ENCODE data around the gene TM7SF2. TPM values are rescaled to one million over a fixed set of nuclear protein-coding genes. Genes with fewer than 3 reads are reported as not detected.

Gene TM7SF2
- total and polyA plus RNA-seq, 2 of the 13 experiments (the other 11 are each of a cell fraction or from before 2014, with no cell fraction given), result 56.0 to 66.9 TPM

DNA sequence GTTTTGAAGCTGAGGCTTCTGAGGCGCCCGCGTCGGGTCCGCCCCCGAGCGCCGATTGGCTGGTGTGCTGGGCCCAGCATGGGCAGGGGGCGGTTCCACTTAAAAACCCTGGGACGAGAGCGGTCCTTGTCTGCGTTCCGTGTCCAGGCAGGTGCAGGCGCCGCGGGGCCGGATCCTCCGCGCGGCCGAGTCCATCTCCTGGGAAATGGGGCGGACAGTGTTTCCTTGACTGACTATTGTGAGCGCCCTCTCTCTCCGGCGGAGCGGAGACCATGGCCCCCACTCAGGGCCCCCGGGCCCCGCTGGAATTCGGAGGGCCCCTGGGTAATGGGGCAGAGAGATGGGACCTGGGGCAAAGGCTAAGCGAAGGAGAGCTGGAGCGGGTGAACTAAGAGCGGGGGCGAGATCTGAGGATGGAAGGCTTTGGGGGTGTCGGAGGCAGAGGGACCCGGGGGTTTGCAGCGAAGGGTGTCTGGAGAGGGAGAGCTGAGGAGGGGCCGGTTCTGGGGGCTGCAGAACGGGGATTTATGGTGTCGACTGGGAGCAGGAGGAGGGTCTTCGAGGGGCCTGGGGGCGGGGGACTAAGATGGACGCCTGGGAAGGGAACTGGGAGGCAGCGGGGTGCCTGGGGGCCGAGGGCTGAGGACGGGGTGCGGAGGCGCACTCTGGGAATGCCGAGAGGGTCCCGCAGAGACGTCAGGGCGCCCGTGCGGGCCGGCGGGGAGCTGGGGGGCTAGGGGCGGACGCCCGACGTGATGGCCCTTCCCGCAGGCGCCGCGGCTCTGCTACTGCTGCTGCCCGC, at the start of gene TM7SF2 (continued):
- TF ChIP-seq SRSF9 (IDR thresholded peaks at IDR 0.05; ENCODE audit: borderline replicate concordance, insufficient read depth, low read depth, low read length, poor library complexity, severe bottlenecking) (no peak), HOXA3 (CRISPR knock-in tag; IDR thresholded peaks at IDR 0.05) (no peak), NFIB (CRISPR knock-in tag; IDR thresholded peaks at IDR 0.05; ENCODE audit: borderline replicate concordance) (no peak), ARHGAP35 (CRISPR knock-in tag; IDR thresholded peaks at IDR 0.05; ENCODE audit: borderline replicate concordance) (no peak), NCOA2 (CRISPR knock-in tag; IDR thresholded peaks at IDR 0.05) (no peak), ELF4 (CRISPR knock-in tag; IDR thresholded peaks at IDR 0.05; ENCODE audit: borderline replicate concordance) (no peak), PHF5A (CRISPR knock-in tag; IDR thresholded peaks at IDR 0.05; ENCODE audit: low read depth, unreplicated experiment) (peak; percentile 71), ZNF30 (CRISPR knock-in tag; IDR thresholded peaks at IDR 0.05) (no peak), ISL2 (CRISPR knock-in tag; IDR thresholded peaks at IDR 0.05) (peak; percentile 61), ARID2 (CRISPR knock-in tag; IDR thresholded peaks at IDR 0.05; ENCODE audit: borderline replicate concordance) (no peak), ZNF232 (CRISPR knock-in tag; IDR thresholded peaks at IDR 0.05; ENCODE audit: borderline replicate concordance) (no peak), ZNF343 (CRISPR knock-in tag; IDR thresholded peaks at IDR 0.05) (peak; percentile 69; the same call in 1 of the 2 replicates), IRX3 (CRISPR knock-in tag; IDR thresholded peaks at IDR 0.05; ENCODE audit: borderline replicate concordance, low read depth) (no peak), POLR2G (IDR thresholded peaks at IDR 0.05; ENCODE audit: low read depth, low read length) (peak; percentile 100), NPAS2 (CRISPR knock-in tag; IDR thresholded peaks at IDR 0.05; ENCODE audit: borderline replicate concordance) (no peak), ZNF335 (CRISPR knock-in tag; IDR thresholded peaks at IDR 0.05) (no peak), POLR2AphosphoS2 (IDR thresholded peaks at IDR 0.05; ENCODE audit: low read depth, low read length) (peak; percentile 79; the same call in 1 of the 2 replicates), NR3C1 (CRISPR knock-in tag; IDR thresholded peaks at IDR 0.05) (no peak), CREM (IDR thresholded peaks at IDR 0.05) (0 out of 2 replicates have a peak, but pooled peaks have one; percentile 27), CREM (CRISPR knock-in tag; IDR thresholded peaks at IDR 0.05) (no peak)
- TF ChIP-seq, protein P1, sequence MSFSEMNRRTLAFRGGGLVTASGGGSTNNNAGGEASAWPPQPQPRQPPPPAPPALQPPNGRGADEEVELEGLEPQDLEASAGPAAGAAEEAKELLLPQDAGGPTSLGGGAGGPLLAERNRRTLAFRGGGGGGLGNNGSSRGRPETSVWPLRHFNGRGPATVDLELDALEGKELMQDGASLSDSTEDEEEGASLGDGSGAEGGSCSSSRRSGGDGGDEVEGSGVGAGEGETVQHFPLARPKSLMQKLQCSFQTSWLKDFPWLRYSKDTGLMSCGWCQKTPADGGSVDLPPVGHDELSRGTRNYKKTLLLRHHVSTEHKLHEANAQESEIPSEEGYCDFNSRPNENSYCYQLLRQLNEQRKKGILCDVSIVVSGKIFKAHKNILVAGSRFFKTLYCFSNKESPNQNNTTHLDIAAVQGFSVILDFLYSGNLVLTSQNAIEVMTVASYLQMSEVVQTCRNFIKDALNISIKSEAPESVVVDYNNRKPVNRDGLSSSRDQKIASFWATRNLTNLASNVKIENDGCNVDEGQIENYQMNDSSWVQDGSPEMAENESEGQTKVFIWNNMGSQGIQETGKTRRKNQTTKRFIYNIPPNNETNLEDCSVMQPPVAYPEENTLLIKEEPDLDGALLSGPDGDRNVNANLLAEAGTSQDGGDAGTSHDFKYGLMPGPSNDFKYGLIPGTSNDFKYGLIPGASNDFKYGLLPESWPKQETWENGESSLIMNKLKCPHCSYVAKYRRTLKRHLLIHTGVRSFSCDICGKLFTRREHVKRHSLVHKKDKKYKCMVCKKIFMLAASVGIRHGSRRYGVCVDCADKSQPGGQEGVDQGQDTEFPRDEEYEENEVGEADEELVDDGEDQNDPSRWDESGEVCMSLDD (CRISPR knock-in tag; IDR thresholded peaks at IDR 0.05; ENCODE audit: borderline replicate concordance), result 0 out of 2 replicates have a peak, but pooled peaks have one; percentile 31
- TF ChIP-seq, protein P2, sequence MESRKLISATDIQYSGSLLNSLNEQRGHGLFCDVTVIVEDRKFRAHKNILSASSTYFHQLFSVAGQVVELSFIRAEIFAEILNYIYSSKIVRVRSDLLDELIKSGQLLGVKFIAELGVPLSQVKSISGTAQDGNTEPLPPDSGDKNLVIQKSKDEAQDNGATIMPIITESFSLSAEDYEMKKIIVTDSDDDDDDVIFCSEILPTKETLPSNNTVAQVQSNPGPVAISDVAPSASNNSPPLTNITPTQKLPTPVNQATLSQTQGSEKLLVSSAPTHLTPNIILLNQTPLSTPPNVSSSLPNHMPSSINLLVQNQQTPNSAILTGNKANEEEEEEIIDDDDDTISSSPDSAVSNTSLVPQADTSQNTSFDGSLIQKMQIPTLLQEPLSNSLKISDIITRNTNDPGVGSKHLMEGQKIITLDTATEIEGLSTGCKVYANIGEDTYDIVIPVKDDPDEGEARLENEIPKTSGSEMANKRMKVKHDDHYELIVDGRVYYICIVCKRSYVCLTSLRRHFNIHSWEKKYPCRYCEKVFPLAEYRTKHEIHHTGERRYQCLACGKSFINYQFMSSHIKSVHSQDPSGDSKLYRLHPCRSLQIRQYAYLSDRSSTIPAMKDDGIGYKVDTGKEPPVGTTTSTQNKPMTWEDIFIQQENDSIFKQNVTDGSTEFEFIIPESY (CRISPR knock-in tag; IDR thresholded peaks at IDR 0.05), result no peak
- TF ChIP-seq, protein P3, sequence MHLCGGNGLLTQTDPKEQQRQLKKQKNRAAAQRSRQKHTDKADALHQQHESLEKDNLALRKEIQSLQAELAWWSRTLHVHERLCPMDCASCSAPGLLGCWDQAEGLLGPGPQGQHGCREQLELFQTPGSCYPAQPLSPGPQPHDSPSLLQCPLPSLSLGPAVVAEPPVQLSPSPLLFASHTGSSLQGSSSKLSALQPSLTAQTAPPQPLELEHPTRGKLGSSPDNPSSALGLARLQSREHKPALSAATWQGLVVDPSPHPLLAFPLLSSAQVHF (CRISPR knock-in tag; IDR thresholded peaks at IDR 0.05), result no peak
- TF ChIP-seq, protein P4, sequence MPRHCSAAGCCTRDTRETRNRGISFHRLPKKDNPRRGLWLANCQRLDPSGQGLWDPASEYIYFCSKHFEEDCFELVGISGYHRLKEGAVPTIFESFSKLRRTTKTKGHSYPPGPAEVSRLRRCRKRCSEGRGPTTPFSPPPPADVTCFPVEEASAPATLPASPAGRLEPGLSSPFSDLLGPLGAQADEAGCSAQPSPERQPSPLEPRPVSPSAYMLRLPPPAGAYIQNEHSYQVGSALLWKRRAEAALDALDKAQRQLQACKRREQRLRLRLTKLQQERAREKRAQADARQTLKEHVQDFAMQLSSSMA (CRISPR knock-in tag; IDR thresholded peaks at IDR 0.05), result 0 out of 2 replicates have a peak, but pooled peaks have one; percentile 16

All from HepG2 (cell line).